Measurements from ENCODE around the gene GPX7.

DNA sequence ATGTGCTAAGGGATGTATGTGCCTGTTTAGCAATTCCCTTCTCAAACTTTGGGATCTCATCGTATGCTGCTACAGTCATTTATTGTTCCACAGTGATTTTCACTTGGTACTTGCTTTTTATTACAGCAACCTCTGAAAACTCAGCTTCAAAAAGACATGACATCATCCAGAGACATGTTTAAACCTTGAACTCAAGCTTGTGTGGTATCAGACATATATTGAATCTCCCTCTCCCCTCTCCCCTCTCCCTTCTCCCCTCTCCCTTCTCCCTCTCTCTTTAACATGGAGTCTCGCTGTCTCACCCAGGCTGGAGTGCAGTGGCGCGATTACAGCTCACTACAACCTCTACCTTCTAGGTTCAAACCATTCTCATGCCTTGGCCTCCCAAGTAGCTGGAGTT is 29.8 kb upstream of the GPX7 start:
- TF ChIP-seq POLR2A (IDR thresholded peaks at IDR 0.05) (no peak), POLR2AphosphoS5 (IDR thresholded peaks at IDR 0.05) (no peak)
- TF ChIP-seq, protein P1, sequence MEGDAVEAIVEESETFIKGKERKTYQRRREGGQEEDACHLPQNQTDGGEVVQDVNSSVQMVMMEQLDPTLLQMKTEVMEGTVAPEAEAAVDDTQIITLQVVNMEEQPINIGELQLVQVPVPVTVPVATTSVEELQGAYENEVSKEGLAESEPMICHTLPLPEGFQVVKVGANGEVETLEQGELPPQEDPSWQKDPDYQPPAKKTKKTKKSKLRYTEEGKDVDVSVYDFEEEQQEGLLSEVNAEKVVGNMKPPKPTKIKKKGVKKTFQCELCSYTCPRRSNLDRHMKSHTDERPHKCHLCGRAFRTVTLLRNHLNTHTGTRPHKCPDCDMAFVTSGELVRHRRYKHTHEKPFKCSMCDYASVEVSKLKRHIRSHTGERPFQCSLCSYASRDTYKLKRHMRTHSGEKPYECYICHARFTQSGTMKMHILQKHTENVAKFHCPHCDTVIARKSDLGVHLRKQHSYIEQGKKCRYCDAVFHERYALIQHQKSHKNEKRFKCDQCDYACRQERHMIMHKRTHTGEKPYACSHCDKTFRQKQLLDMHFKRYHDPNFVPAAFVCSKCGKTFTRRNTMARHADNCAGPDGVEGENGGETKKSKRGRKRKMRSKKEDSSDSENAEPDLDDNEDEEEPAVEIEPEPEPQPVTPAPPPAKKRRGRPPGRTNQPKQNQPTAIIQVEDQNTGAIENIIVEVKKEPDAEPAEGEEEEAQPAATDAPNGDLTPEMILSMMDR (IDR thresholded peaks at IDR 0.05) = no peak

Data from sigmoid colon (tissue), 4 donors.